Measurements from ENCODE around the gene S100A3.
"Not testable (repeated sequence)": the region's sequence is repeated elsewhere in the genome, so short reads cannot be mapped to it uniquely, and the experiment has no call there.

S100A3 gene

GRCh38 chr1:153592748-153593147 is 43.7 kb upstream of the S100A3 start:
- whole genome bisulfite sequencing, result 37% methylated on average over 1 of the region's 4 CpGs
- H3K23ac ChIP-seq (ENCODE audit: low read length in 2 of 2), result no peak overlapping the region

GRCh38 chr1:153588482-153588881 is 39.4 kb upstream of the S100A3 start:
- H3K14ac ChIP-seq (ENCODE audit: low read length in 2 of 2), result no peak overlapping the region
- H3K36me3 ChIP-seq (ENCODE audit: control insufficient read depth in 1 of 2, insufficient read depth in 2 of 2, low read depth in 1 of 2, low read length in 2 of 2), result no peaks in the 10 kb centered on the region
- no peak overlapping the region for H2BK5ac ChIP-seq (ENCODE audit: low read depth, low read length, poor library complexity, severe bottlenecking)
- H2AK5ac ChIP-seq (ENCODE audit: low read length, severe bottlenecking), result no peak overlapping the region
- H3K9me3 ChIP-seq (ENCODE audit: control insufficient read depth, low read length), result no peaks in the 10 kb centered on the region
- H3K9ac ChIP-seq (ENCODE audit: low read length), result no peak overlapping the region
- no peak overlapping the region for H3K4ac ChIP-seq (ENCODE audit: low read depth in 1 of 2, low read length in 2 of 2)
- H2BK120ac ChIP-seq (ENCODE audit: low read depth, low read length), result no peak overlapping the region
- no peak overlapping the region for H3K4me2 ChIP-seq (ENCODE audit: low read length, poor library complexity, severe bottlenecking)
- H3K18ac ChIP-seq (ENCODE audit: low read depth in 1 of 2, low read length in 2 of 2), result no peak overlapping the region
- DNase-seq, result no peak
- H2AFZ ChIP-seq (ENCODE audit: low read depth, low read length), result no peak overlapping the region
- H3K4me1 ChIP-seq (ENCODE audit: control insufficient read depth, insufficient read depth, low read depth, low read length), result no peaks in the 10 kb centered on the region
- no peaks in the 10 kb centered on the region for H3K79me1 ChIP-seq (replicated peaks; ENCODE audit: low read length, poor library complexity, severe bottlenecking)
- H3K27me3 ChIP-seq (ENCODE audit: control insufficient read depth in 1 of 2, insufficient read depth in 1 of 2, low read length in 2 of 2), result no peaks in the 10 kb centered on the region
- H4K8ac ChIP-seq (ENCODE audit: low read length), result no peak overlapping the region
- H2BK12ac ChIP-seq (ENCODE audit: low read length in 2 of 2), result no peak overlapping the region
- H4K91ac ChIP-seq (ENCODE audit: low read length), result no peak overlapping the region
- no peak overlapping the region for H2BK15ac ChIP-seq (ENCODE audit: low read depth, poor library complexity, severe bottlenecking)
- H3K23ac ChIP-seq (ENCODE audit: low read length in 2 of 2), result no peak overlapping the region
- H3K4me3 ChIP-seq (ENCODE audit: insufficient read depth in 1 of 2, low read depth in 1 of 2, low read length in 2 of 2), result no peak overlapping the region
- no peak overlapping the region for H3K27ac ChIP-seq (ENCODE audit: low read length, poor library complexity, severe bottlenecking)
- WGBS, result no CpG with 5 or more reads among the region's 2 CpGs

More at GRCh38 chr1:153592748-153593147, 43.7 kb upstream of the S100A3 start:
- Histone ChIP-seq H3K4me2 (ENCODE audit: low read length, poor library complexity, severe bottlenecking) (no peak overlapping the region), H4K91ac (ENCODE audit: low read length) (no peak overlapping the region), H2AK5ac (ENCODE audit: low read length, severe bottlenecking) (no peak overlapping the region), H2BK12ac (ENCODE audit: low read length in 2 of 2) (no peak overlapping the region), H3K27me3 (ENCODE audit: control insufficient read depth in 1 of 2, insufficient read depth in 1 of 2, low read length in 2 of 2) (no peaks in the 10 kb centered on the region), H3K9me3 (ENCODE audit: control insufficient read depth, low read length) (no peaks in the 10 kb centered on the region), H3K9ac (ENCODE audit: low read length) (peak overlapping the region; percentile 54), H3K4ac (ENCODE audit: low read depth in 1 of 2, low read length in 2 of 2) (no peak overlapping the region), H3K4me3 (ENCODE audit: insufficient read depth in 1 of 2, low read depth in 1 of 2, low read length in 2 of 2) (no peak overlapping the region), H3K36me3 (ENCODE audit: control insufficient read depth in 1 of 2, insufficient read depth in 2 of 2, low read depth in 1 of 2, low read length in 2 of 2) (peaks cover 0 to 4% of the 10 kb centered on the region in 2 experiments), H3K79me1 (replicated peaks; ENCODE audit: low read length, poor library complexity, severe bottlenecking) (no peaks in the 10 kb centered on the region), H4K8ac (ENCODE audit: low read length) (no peak overlapping the region), H3K27ac (ENCODE audit: low read length, poor library complexity, severe bottlenecking) (no peak overlapping the region), H3K18ac (ENCODE audit: low read depth in 1 of 2, low read length in 2 of 2) (no peak overlapping the region), H2BK5ac (ENCODE audit: low read depth, low read length, poor library complexity, severe bottlenecking) (no peak overlapping the region), H3K14ac (ENCODE audit: low read length in 2 of 2) (no peak overlapping the region), H2BK15ac (ENCODE audit: low read depth, poor library complexity, severe bottlenecking) (no peak overlapping the region), H2BK120ac (ENCODE audit: low read depth, low read length) (no peak overlapping the region), H3K4me1 (ENCODE audit: control insufficient read depth, insufficient read depth, low read depth, low read length) (peaks cover 4% of the 10 kb centered on the region), H2AFZ (ENCODE audit: low read depth, low read length) (no peak overlapping the region)
- DNase-seq, result no peak

- not testable (repeated sequence) for H2BK120ac ChIP-seq (ENCODE audit: low read depth, low read length); H3K18ac ChIP-seq (ENCODE audit: low read depth in 1 of 2, low read length in 2 of 2); H3K4me2 ChIP-seq (ENCODE audit: low read length, poor library complexity, severe bottlenecking); H2BK5ac ChIP-seq (ENCODE audit: low read depth, low read length, poor library complexity, severe bottlenecking); H3K14ac ChIP-seq (ENCODE audit: low read length in 2 of 2); H3K4me3 ChIP-seq (ENCODE audit: insufficient read depth in 1 of 2, low read depth in 1 of 2, low read length in 2 of 2); H3K9ac ChIP-seq (ENCODE audit: low read length); H4K8ac ChIP-seq (ENCODE audit: low read length); H2BK12ac ChIP-seq (ENCODE audit: low read length in 2 of 2); H3K27ac ChIP-seq (ENCODE audit: low read length, poor library complexity, severe bottlenecking); H3K4me1 ChIP-seq (ENCODE audit: control insufficient read depth, insufficient read depth, low read depth, low read length); H3K4ac ChIP-seq (ENCODE audit: low read depth in 1 of 2, low read length in 2 of 2); H3K23ac ChIP-seq (ENCODE audit: low read length in 2 of 2); H3K79me1 ChIP-seq (replicated peaks; ENCODE audit: low read length, poor library complexity, severe bottlenecking); DNase-seq; H3K27me3 ChIP-seq (ENCODE audit: control insufficient read depth in 1 of 2, insufficient read depth in 1 of 2, low read length in 2 of 2); H4K91ac ChIP-seq (ENCODE audit: low read length); H3K36me3 ChIP-seq (ENCODE audit: control insufficient read depth in 1 of 2, insufficient read depth in 2 of 2, low read depth in 1 of 2, low read length in 2 of 2); H2BK15ac ChIP-seq (ENCODE audit: low read depth, poor library complexity, severe bottlenecking); H2AFZ ChIP-seq (ENCODE audit: low read depth, low read length); H3K9me3 ChIP-seq (ENCODE audit: control insufficient read depth, low read length); H2AK5ac ChIP-seq (ENCODE audit: low read length, severe bottlenecking)
- 97% methylated on average over 8 of the region's 10 CpGs for WGBS
Measured at GRCh38 chr1:153588033-153588432, 39.0 kb upstream of the S100A3 start.

GRCh38 chr1:153587314-153587713 is 38.3 kb upstream of the S100A3 start:
- no peaks in the 10 kb centered on the region for H3K36me3 ChIP-seq (ENCODE audit: control insufficient read depth in 1 of 2, insufficient read depth in 2 of 2, low read depth in 1 of 2, low read length in 2 of 2)
- H2BK120ac ChIP-seq (ENCODE audit: low read depth, low read length), result no peak overlapping the region
- H4K91ac ChIP-seq (ENCODE audit: low read length), result no peak overlapping the region
- no peak overlapping the region for H3K23ac ChIP-seq (ENCODE audit: low read length in 2 of 2)
- no peak overlapping the region for H3K18ac ChIP-seq (ENCODE audit: low read depth in 1 of 2, low read length in 2 of 2)
- no peaks in the 10 kb centered on the region for H3K9me3 ChIP-seq (ENCODE audit: control insufficient read depth, low read length)
- H2BK12ac ChIP-seq (ENCODE audit: low read length in 2 of 2), result peak overlapping the region; percentile 14 to 52
- no peaks in the 10 kb centered on the region for H3K4me1 ChIP-seq (ENCODE audit: control insufficient read depth, insufficient read depth, low read depth, low read length)
- no peak overlapping the region for H2BK5ac ChIP-seq (ENCODE audit: low read depth, low read length, poor library complexity, severe bottlenecking)
- no peak overlapping the region for H3K14ac ChIP-seq (ENCODE audit: low read length in 2 of 2)
- H4K8ac ChIP-seq (ENCODE audit: low read length), result no peak overlapping the region
- H3K4me3 ChIP-seq (ENCODE audit: insufficient read depth in 1 of 2, low read depth in 1 of 2, low read length in 2 of 2), result no peak overlapping the region
- H2AFZ ChIP-seq (ENCODE audit: low read depth, low read length), result no peak overlapping the region
- no peak overlapping the region for H2AK5ac ChIP-seq (ENCODE audit: low read length, severe bottlenecking)
- no peak overlapping the region for H3K4me2 ChIP-seq (ENCODE audit: low read length, poor library complexity, severe bottlenecking)
- no peak overlapping the region for H3K4ac ChIP-seq (ENCODE audit: low read depth in 1 of 2, low read length in 2 of 2)
- no peak overlapping the region for H3K9ac ChIP-seq (ENCODE audit: low read length)
- WGBS, result 51% methylated on average over 3 of the region's 5 CpGs
- no peak overlapping the region for H2BK15ac ChIP-seq (ENCODE audit: low read depth, poor library complexity, severe bottlenecking)
- no peak overlapping the region for H3K27ac ChIP-seq (ENCODE audit: low read length, poor library complexity, severe bottlenecking)
- DNase-seq, result no peak
- H3K27me3 ChIP-seq (ENCODE audit: control insufficient read depth in 1 of 2, insufficient read depth in 1 of 2, low read length in 2 of 2), result no peaks in the 10 kb centered on the region
- H3K79me1 ChIP-seq (replicated peaks; ENCODE audit: low read length, poor library complexity, severe bottlenecking), result no peaks in the 10 kb centered on the region

Measured in mesenchymal stem cell (in vitro differentiated cells and primary cell).